Activated CD8-positive, alpha-beta memory T cell treated with anti-CD3 and anti-CD28 coated beads, Interleukin-2, amount 50 U/mL, for 24 hours (primary cell): ENCODE measurements around the gene PARVA.

ENCODE experiments used
- DNase-seq: peaks from one replicate; pipeline ENCODE4 v3.0.0-alpha.2; 2020; ENCODE audit errors: extremely low read depth

PARVA gene

DNA sequence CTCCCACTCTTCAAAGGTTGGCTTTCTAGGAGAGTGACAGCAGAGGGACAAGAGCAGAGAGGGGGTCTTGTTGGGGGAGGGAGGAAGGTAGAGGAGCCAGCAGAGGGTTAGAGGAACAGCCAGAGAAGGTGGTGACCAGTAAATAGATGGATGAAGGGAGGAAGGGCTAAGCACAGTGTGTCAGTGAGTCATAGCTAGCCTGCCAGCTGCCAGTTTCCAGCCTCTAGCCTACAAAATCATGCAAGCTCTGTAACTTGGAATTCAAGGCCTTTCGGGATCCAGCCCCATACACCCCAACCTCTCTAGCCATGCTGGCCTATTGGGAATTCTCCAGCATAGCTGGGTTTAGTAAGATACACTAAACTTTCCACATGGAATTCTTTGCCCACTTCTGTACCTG, 149.4 kb downstream of the PARVA start:
- no peak for DNase-seq

DNA sequence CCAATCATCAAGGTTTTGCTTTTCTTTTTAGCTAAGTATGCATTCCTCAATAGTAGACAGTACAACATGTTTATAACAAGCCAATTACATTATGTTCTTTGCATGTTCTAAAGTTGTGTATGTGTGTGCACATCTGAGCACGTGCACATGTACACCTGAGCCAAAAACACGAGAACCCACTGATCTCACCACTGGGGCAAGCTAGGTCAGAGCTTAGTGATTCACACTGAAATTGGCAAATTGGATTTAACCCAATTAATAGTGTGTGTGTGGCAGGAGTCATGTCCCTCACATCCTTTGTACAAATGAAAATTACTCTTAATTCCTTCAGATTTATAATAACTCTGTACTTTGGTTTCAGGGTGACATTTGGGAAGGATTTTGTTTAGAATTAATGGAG, 151.1 kb downstream of the PARVA start:
- no peak for DNase-seq

DNA sequence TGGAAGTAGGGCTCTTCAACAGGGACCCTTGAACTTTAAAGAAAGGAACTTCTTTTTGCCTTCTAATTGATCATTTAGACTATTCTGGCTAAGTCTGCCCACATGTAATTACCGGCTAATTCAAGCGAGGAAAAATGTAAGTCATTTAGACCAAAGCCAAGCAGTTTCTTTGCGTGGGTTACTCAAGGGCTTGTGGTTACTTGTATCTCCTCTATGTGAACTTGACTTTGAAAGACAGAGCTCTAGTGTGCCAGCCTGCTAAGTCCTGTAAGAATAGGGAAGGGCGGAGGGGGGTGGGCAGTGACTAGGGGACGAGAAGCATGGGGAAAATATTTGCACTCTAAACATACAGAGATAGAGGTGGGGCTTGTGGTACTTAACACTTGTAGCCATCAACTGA, 151.7 kb downstream of the PARVA start:
- no peak for DNase-seq

DNA sequence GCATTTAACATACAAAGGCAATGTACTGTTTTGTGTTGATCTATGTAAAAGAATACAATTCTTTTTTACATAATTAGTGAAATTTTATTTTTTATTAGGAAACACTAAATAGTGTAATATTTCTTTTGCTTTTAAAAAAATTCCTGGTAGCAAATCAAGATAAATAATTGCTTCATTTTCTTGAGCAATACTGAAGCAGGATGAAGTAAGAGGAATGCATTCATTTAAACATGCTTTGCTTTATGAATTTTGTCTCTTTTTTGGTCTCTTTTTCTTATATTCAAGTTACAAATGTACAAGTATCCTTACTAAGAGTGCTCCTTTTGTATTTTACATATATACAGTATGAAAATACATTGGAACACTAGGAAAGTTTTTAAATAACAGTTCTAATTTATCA, 152.4 kb downstream of the PARVA start:
- no peak for DNase-seq

DNA sequence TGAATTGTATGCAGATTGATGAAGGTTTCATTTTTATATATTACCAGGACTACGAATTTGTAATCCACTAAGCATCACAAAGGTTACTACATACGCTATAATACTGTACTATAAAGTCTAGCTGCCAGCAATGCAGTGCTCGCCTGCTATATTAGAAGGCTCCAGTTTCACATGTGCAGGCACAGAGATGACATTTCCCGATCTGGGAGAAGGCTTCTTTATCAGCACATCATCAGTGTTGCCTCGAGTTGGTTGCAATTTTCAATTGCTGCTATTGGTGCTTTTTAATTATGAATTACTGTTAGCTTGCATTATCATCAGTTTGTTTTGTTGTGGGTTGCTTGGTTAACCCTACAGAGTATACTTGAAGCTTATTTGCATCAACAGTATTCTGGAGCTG, 153.6 kb downstream of the PARVA start:
- DNase-seq: no peak

DNA sequence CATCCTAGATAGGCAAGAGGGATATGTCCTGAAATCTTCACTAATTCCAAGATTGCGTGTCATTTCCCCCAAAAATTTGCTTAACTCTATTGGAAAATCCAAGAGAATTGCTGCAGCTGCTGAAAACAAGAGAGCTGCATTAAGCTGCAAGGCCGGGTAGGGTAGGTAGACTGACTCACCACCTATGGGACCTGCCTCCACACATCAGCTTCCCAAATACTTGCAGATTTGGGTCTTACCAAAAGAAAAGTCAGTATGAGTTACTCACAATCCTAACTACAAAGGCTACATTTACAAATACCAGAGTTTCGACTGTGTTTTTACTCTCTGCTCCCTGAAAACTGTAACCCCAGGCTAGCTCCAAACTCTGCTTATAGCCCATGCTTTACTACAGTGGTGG, 154.3 kb downstream of the PARVA start:
- DNase-seq: no peak

DNA sequence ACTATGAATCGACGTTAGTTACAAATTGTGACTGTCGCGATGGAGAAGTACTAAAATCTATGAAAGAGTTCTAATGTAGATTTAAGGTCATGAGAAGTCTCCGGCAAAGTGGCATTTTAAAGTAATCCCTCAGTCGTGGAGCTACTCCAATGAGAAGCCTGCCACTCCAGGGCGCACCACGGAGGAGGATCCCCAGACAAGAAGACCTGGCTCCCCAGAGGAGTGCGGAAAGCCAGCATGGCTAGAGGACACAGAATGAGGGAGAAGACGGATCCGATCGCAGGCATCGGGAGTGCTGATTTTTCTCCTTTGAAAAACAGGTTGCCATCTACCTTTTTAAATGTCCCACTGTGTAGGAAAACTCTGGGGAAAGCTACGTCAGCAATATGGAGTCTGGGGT, 155.2 kb downstream of the PARVA start:
- no peak for DNase-seq

DNA sequence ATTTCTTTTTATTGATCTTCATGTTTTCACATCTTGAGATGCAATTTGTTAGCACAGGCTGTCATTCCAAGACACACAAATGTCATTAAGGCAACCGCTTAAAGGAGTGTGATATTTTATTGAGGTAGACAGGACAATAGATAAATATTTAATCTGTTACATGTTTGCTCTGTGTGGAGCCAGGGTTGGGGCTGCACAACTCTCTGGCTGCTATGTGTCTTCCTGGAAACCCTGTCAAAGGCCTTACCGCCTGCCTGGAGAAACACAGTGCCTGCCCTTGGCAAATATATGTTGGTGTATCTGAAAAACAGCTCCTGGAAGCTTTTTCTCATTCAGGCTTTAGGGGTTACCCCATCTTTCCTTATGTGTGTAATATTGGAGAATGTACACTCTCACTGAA, 157.2 kb downstream of the PARVA start:
- DNase-seq: no peak

DNA sequence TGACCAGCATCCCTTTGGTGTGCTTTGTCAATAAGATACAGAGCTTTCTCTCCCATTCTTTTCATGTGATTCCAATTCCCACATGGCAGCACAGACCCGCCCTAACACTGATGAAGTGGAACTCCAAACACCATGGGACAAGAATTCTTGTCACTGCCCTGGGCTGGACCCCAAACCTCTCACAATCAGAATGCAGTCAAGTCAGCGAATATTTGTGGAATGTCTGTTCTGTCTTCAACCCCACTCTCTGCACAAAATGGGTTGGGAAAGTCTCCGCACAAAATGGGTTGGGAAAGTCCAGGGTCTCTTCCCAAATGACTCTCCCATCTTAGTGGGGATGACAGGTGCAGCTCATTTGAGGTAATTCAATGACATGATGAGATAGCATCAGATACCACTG, 157.9 kb downstream of the PARVA start:
- DNase-seq: no peak

DNA sequence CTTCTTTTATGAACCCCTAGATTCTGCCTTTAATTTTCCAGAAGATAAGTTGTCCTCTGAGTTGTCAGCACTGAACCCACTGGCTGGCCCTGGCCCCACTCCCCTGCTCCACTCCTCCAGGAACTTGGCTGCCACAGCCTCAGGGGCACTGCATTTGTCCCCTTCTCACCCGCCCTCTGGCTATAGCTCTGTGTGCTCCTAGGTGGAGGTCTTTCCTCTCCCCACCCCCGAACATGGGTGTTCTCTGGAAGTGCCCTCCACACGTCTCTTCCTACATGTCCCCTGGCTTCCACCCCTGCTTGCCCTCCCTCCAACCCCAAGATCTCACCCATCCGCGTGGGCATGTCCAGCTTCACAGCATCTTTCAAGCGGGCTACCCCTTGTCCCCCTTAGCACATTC, 159.2 kb downstream of the PARVA start:
- no peak for DNase-seq

DNA sequence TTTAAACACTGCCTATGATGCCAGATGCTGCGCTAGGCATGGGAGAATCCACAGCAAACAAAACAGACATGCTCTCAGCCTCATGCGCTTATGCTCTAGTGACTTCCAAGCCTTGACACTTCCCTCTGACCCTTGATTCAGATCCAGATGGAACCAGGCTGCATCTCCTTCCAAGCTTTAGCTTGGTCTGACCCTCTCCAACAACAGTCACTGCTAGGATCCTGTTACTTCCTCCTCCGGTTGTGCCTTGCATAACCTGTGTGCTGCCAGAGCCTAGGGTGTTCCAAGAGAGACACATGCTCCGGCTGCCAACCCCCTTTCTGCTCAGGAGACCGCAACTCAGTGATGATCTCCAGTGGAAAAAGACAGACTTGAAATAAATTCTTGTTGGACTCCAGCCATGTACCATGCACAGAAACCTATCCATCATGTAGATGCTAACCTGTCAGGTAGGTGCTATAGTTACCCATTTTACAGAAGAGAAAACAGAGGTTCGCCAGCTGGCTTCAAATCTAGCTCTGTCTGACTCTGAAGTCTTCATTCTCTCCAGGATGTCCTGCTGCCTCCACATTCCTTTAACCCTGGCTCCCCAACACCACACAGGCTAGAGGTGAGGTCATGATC, 160.5 kb downstream of the PARVA start:
- no peak for DNase-seq

DNA sequence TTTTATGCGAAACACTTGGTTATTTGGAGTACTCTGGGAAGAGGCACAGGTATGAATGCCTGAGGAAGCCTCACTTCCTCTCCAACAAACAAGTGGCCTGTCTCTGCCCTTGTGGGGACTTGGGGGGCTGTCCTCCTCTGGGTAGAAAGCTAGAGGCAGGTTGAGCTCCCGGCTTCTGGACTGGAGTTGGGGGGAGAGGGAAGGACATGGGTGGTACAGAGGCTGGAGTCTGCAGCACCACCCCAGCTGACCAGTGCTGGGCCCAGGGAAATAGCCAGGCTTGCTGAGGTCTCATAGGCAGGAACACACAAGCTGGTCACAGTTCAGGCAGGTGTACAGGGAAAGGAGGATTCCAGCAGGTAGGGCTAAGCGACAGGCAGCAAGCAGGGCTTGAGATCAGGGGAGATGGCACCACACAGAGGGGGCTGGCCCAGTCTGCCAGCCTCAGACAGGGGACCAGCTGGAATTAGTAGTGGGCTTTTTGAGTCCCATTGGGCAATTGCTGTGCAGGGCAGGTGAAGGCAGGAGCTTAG, 161.6 kb downstream of the PARVA start:
- no peak for DNase-seq

DNA sequence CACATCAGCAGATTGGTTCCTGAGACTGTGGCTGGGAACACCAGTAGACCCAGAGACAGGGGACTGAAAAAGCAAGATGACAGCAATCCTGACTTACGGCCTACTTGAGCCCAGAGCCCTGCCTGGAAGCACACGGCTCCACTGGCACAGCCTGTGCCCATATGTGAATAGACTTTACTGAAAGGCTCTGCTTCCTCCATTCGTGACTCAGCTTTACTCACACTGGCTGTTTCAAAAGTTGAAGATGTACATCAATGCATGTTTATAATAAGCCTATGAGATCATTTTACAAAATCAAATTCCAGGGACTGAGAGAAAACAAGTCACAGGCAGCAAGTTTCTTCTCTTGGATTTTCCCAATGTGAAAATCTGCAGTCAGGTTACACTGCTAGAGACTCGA, 162.2 kb downstream of the PARVA start:
- DNase-seq: no peak

DNA sequence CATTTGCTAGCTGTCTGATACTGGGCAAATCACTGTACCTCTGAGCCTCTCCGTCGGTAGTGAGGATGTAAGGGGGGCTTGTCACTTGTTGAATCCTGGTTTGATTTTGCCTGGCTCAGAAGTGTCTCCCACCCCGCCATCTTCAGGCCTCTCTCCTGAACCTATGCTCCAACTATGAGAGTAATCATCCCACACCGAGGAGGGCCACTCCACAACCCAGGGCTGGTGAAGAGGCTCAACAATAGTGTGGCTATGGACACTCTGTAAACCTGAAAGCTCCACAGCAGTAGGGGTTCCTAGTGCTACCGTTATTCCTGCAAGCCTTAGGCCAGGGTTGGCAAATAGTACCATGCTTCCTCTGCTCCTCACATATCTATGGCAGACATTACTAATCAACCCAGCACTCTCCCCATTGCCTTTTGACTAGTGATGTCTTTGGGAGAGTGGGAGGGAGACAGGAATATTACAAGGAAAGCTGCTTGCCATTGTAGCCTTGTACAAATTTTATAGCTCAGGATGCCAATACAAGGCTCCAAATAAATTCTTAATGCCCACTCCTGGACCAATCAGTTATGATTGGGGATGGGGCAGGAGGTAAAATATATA, 162.8 kb downstream of the PARVA start:
- DNase-seq: no peak

DNA sequence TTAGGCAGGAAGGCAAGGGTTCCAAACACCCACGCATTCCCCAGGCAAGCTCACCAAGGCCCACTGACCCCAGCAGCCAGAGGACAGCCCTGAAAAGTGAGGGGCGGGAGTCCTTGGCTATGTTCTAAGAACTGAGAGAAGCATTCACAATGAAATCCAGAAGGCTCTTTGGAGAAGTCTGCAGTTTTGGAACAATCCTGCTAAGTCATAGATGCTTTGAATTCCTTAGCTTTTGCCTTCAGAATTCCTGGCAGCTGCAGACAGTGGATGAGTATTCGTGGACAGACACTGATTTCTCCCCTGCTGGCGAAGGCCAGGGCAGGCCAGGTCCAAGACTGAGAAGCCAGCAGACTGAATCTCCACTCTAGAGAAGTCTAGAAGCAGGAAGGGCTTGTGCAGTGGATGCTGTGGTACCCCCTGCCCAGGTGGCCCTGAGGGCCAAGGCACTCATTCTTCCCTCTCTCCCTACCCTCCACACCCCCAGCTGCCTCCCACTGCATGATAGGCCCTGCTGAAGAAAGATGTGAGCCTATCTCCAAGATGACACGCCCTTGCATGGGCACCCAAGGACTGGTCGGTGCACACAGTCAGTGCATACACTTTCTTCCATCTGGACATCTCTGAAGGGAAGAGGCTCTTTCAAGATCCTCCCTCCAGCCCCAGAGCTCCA, 163.7 kb downstream of the PARVA start:
- no peak for DNase-seq

DNA sequence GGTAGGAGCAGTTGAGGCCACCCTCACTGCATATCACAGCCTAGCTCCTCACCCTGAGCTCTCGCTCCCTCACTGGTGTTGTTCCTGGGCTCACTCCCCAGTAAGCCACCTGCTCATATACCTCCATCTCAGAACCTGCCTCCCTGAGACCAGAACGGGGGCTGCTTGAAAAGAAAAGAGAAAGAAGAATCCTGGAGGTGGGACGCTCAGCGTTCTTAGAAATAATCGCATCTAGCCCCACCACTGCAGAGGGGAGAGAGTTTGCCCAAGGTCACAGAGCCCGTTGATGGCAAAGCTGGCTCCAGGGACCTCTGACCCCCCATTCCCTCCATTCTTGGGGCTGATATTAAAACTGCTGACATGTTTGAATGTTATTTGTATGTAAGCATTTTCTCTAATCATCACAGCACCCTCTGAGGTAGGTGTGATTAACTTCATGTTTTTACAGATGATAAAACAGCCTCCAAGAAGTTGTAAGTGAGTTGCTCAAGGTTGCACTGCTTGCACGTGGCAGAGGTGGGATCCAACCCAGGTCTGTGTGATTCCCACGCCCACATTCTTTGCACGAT, 164.3 kb downstream of the PARVA start:
- DNase-seq: no peak

DNA sequence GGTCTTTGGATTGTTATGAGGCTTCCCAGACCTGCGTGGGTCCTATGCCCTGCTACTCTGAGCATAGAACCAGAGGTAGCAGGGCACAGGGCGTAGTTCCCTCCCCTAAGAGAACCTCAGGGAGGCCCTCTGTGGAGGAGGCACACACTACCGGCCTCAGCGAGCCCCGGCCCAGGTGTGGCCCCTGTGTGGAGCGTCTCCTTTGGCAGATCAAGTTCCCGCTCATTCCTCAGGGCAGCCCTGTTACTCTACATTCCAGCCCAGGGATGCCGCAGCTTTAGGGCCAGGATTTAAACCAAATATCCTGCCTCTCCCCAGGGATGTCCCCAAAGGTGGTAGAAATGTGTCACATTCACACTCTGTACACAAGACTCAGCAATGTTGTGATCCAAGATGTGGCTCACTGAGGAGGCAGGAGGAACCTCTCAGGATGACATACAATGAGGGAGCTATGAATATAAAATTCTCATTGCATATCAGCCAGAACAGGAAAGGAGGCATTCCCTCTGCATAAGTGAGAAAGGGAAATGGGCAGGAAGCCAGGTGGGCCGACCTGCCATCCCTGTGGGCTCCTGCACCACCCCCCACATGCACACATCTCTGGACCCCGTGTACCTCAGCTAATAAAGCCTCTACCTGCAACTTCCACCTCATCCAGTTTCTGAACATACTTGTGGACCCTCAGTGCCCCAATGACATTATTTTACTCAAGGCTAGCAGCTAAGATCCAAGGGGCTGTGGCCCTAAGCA, 165.0 kb downstream of the PARVA start:
- no peak for DNase-seq

DNA sequence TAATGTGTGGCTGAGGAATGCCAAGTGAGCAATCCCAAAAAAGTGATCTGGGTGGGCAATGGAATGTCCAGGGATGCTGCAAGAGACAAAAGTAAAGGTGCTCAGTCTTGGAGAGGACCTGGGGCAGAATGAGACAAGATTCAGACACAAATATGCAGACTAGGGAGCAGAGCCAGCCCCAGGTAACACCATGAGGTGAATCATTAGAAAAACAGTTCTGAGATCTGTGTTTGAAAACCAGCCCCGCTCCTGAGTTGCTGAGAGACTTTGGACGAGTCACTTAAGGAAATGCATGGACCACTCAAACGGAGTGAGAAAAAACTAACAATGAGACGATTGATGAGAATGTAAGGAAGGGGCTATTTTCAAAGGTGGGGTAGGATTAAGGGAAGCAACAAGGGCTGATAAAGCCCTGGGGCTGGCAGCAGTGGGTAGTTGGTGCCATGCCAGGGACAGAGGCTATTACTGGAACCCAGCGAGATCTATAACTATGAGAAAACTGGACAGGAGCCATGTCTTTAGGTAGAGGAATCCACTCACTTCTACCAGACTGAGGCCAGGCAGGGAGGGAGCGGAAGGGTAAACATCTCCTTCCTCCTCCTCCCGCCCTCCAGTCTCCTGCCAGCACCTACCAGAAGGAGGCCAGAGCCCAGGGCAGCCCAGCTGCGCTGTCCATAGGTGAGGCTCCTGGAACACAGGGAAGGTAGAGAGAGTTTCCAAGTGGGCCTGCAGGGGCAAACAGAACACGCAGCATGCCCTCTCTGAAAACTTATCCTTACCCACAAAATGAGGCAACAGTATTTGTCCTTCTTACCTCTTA, 166.4 kb downstream of the PARVA start:
- DNase-seq: no peak

DNA sequence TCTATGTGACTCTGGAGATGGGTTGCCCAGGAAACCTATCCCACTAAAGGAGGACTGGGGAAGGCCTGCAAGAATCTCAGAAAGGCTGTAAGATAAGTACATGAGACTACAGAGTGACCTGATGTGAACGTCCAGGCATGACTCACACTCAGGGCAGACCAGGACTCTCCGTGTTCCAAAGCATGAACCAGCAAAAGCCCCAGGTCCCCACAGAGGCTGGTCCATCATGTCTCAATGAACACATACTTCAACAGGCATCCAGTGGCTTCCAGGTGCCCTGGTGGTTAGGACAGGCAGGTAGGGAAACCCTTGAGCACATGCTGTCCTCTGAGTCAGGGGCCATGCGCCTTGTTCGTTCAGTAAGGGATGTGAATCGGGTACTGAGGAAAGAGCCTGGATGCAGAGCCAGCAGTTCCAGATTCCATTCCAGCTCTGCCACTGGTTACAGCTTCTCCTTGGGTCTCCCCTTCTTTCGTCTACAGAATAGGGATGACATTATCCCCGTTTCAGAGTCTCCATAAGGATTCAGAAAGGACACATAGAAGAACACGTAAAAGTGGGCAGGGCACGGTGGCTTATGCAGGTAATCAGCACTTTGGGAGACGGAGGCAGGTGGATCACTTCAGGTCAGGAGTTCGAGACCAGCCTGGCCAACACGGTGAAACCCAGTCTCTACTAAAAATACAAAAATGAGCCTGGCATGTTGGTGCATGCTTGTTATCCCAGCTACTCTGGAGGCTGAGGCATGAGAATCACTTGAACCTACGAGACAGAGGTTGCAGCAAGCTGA, 167.8 kb downstream of the PARVA start:
- DNase-seq: no peak

DNA sequence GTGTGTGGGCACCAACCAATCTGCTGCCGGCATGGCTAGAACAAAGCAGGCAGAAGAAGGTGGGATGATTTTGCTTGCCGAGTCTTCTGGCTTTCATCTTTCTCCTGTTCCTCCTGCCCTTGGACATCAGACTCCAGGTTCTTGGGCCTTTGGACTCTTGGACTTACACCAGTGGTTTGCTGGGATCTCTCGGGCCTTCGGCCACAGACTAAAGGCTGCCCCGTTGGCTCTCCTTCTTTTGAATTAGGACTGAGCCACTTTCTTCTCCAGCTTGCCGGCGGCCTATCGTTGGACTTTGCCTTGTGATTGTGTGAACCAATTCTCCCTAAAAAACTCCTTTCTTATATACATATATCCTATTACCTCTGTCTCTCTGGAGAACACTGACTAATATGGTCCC, 168.8 kb downstream of the PARVA start:
- no peak for DNase-seq

DNA sequence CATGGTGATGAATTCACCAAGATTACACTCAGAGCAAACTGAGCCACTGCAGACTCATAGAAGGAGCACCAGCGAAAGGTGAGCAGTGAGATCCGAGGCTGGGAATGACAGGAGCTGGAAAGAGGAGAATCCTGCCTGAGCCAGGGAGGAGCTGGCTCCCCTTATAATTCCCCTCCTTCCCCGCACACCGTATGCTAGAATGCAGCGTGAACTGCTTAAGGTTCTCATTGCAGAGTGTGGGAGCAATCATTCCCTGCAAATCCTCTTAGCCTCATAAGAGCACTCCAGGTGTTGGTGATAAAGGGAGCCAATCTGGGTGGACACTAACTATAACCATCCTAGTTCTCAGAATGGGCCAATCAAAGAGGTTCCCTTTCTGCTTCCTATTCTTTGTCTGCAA, 169.3 kb downstream of the PARVA start:
- no peak for DNase-seq
